Measurements from ENCODE around the gene OR51D1.

Gene OR51D1

DNA sequence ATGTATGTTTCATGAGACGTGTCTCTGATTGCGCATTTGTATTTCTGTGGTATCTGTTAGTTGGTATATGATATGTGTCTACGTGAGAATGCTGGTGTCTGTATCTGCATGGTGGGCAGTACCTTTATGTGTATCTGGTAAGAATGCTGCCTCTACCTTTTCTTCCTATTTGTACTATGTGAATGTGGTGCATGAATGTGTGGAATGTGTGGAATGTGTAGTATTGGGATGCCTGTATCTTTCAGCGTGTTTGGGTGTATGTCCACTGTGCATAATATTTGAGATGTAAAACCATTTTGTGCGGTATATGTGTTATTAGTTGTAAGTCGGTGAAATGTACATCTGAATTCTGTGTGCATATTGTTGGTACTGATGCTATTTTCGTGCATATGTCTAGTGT is 4.2 kb downstream of the OR51D1 start:
- no peak for TF ChIP-seq ZNF16 (tag by site-specific recombination; IDR thresholded peaks at IDR 0.05; ENCODE audit: low read depth)
- TF ChIP-seq ZNF10 (tag by site-specific recombination; IDR thresholded peaks at IDR 0.05): no peak
- no peak for TF ChIP-seq ZNF184 (tag by site-specific recombination; IDR thresholded peaks at IDR 0.05)
- TF ChIP-seq GLIS1 (tag by site-specific recombination; IDR thresholded peaks at IDR 0.05): no peak
- no peak for TF ChIP-seq SCRT1 (tag by site-specific recombination; IDR thresholded peaks at IDR 0.05; ENCODE audit: borderline replicate concordance)
- TF ChIP-seq ZNF114 (tag by site-specific recombination; IDR thresholded peaks at IDR 0.05): no peak
- TF ChIP-seq ZNF274 (IDR thresholded peaks at IDR 0.05; ENCODE audit: low read length): no peak
- TF ChIP-seq ZNF274 (tag by site-specific recombination; IDR thresholded peaks at IDR 0.05; ENCODE audit: borderline replicate concordance): no peak
- no peak for TF ChIP-seq ZNF248 (tag by site-specific recombination; IDR thresholded peaks at IDR 0.05)
- TF ChIP-seq ZBTB10 (tag by site-specific recombination; IDR thresholded peaks at IDR 0.05): no peak
- no peak for TF ChIP-seq ZNF311 (tag by site-specific recombination; IDR thresholded peaks at IDR 0.05; ENCODE audit: borderline replicate concordance)
- no peak for TF ChIP-seq ZNF175 (tag by site-specific recombination; IDR thresholded peaks at IDR 0.05)
- no peak for TF ChIP-seq HOXC10 (CRISPR knock-in tag; IDR thresholded peaks at IDR 0.05)
- no peak for TF ChIP-seq ZBTB44 (tag by site-specific recombination; IDR thresholded peaks at IDR 0.05)
- no peak for TF ChIP-seq ZNF596 (tag by site-specific recombination; IDR thresholded peaks at IDR 0.05)
- no peak for TF ChIP-seq ZNF530 (tag by site-specific recombination; IDR thresholded peaks at IDR 0.05; ENCODE audit: low read depth)
- Histone ChIP-seq H3K27ac (ENCODE audit: extremely low read depth, low read depth, low read length) (no peak overlapping the region), H3K36me3 (ENCODE audit: control insufficient read depth in 2 of 2, insufficient read depth in 1 of 2, low read length in 2 of 2) (no peaks in the 10 kb centered on the region), H3K9me3 (ENCODE audit: control insufficient read depth, insufficient read depth, low read depth, low read length) (no peaks in the 10 kb centered on the region), H3K4me1 (ENCODE audit: control insufficient read depth, insufficient read depth, low read length) (no peaks in the 10 kb centered on the region), H3K4me3 (ENCODE audit: low read depth, low read length) (no peak overlapping the region)
- POLR2A ChIA-PET: no interaction called here
- CTCF ChIA-PET: interaction anchor here (0.6 to 1.5 kb wide), 2 partner anchors 16 to 1720 kb away, joined by 3 to 4 read pairs; no protein-coding TSS in a partner anchor

- ChIA-PET POLR2A (no interaction called here), CTCF (interaction anchor here (0.6 kb wide), 1 partner anchor 1719 kb away, joined by 4 read pairs; no protein-coding TSS in a partner anchor)
- no peak for TF ChIP-seq ZNF132 (tag by site-specific recombination; IDR thresholded peaks at IDR 0.05; ENCODE audit: borderline replicate concordance)
- TF ChIP-seq SCRT1 (tag by site-specific recombination; IDR thresholded peaks at IDR 0.05; ENCODE audit: borderline replicate concordance): no peak
- TF ChIP-seq ZNF223 (tag by site-specific recombination; IDR thresholded peaks at IDR 0.05): no peak
- TF ChIP-seq PRDM1 (tag by site-specific recombination; IDR thresholded peaks at IDR 0.05): no peak
- no peak for TF ChIP-seq ZNF701 (tag by site-specific recombination; IDR thresholded peaks at IDR 0.05)
- TF ChIP-seq ZNF148 (tag by site-specific recombination; IDR thresholded peaks at IDR 0.05; ENCODE audit: borderline replicate concordance): no peak
- no peak for TF ChIP-seq ZNF37A (tag by site-specific recombination; IDR thresholded peaks at IDR 0.05)
- no peak for TF ChIP-seq ZNF19 (tag by site-specific recombination; IDR thresholded peaks at IDR 0.05; ENCODE audit: low read depth)
- no peak for TF ChIP-seq ZNF549 (tag by site-specific recombination; IDR thresholded peaks at IDR 0.05)
- no peak for TF ChIP-seq ZNF248 (tag by site-specific recombination; IDR thresholded peaks at IDR 0.05)
- no peak for TF ChIP-seq ZNF292 (tag by site-specific recombination; IDR thresholded peaks at IDR 0.05; ENCODE audit: borderline replicate concordance, low read depth)
- no peak for TF ChIP-seq ZFP69B (tag by site-specific recombination; IDR thresholded peaks at IDR 0.05)
- TF ChIP-seq ZNF175 (tag by site-specific recombination; IDR thresholded peaks at IDR 0.05): no peak
- TF ChIP-seq ZNF600 (tag by site-specific recombination; IDR thresholded peaks at IDR 0.05): no peak
Observed at GRCh38 chr11:4642043-4642442, 4.8 kb downstream of the OR51D1 start.

More at GRCh38 chr11:4642043-4642442, 4.8 kb downstream of the OR51D1 start:
- H3K27ac ChIP-seq (ENCODE audit: extremely low read depth, low read depth, low read length): no peak overlapping the region
- no peaks in the 10 kb centered on the region for H3K36me3 ChIP-seq (ENCODE audit: control insufficient read depth in 2 of 2, insufficient read depth in 1 of 2, low read length in 2 of 2)
- no peaks in the 10 kb centered on the region for H3K4me1 ChIP-seq (ENCODE audit: control insufficient read depth, insufficient read depth, low read length)
- no peak overlapping the region for H3K4me3 ChIP-seq (ENCODE audit: low read depth, low read length)
- no peaks in the 10 kb centered on the region for H3K9me3 ChIP-seq (ENCODE audit: control insufficient read depth, insufficient read depth, low read depth, low read length)
